ENCODE data around the gene PARD3.

- TF ChIP-seq CTCF (conservative IDR thresholded peaks at IDR 0.05; ENCODE audit: low read length) (no peak), EZH2phosphoT487 (IDR thresholded peaks at IDR 0.05; ENCODE audit: borderline replicate concordance) (no peak)
Observed at GRCh38 chr10:34172936-34173533, 642.1 kb downstream of the PARD3 start.

Data from Loucy (cell line).